Stimulated activated CD8-positive, alpha-beta memory T cell treated with anti-CD3 and anti-CD28 coated beads, Interleukin-15, amount 100 ng/mL, for 1 hour (primary cell): ENCODE measurements around the gene TBC1D3B.
"Not testable (repeated sequence)": the region's sequence is repeated elsewhere in the genome, so short reads cannot be mapped to it uniquely, and the experiment has no call there.

Source experiments
- DNase-seq: peaks from one replicate; pipeline ENCODE4 v3.0.0-alpha.2; 2020; ENCODE audit warnings: low read depth

TBC1D3B gene

DNA sequence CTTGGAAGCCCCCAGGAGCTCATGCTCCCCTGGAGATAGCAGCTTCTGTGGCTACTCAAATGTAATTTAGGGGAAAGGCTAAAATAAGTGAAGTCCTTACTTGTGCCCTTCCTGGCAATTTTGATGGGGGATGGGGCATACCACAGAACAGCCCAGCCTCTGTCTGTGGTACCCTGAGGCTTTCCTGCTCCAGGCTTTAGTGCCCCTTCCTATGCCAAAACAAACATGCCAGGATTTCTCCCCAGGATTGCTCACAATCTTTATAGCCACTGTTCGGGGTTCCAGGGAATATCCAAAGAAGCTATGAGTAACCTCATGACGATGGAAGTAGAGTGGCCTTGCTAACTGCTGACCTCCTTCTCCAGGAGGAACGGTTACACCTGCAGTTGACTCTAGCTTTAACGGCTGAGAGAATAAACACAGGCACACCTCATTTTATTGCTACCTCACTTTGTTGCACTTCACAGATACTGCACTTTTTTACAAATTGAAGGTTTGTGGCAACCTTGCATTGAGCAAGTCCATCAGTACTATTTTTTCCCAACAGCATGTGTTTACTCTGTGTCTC is 47.9 kb downstream of the TBC1D3B start:
- no peak for DNase-seq

- no peak for DNase-seq
Observed at GRCh38 chr17:36127911-36128310, 48.5 kb downstream of the TBC1D3B start.

GRCh38 chr17:36127199-36127893 is 49.1 kb downstream of the TBC1D3B start:
- DNase-seq: no peak

GRCh38 chr17:36124879-36125824 is 51.3 kb downstream of the TBC1D3B start:
- DNase-seq: no peak

- DNase-seq: no peak
Observed at GRCh38 chr17:36123431-36123830, 53.0 kb downstream of the TBC1D3B start.

DNA sequence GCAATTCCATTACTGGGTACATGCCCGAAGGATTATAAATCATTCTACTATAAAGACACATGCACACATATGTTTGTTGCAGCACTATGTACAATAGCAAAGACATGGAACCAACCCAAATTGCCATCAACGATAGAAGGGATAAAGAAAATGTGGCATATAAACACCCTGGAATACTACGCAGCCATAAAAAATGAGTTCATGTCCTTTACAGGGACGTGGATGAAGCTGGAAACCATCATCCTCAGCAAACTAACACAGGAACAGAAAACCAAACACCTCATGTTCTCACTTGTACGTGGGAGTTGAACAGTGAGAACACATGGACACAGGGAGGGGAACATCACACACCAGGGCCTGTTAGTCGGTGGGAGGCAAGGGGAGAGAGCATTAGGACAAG is 55.3 kb downstream of the TBC1D3B start:
- DNase-seq: not testable (repeated sequence)

GRCh38 chr17:36120221-36120620 is 56.2 kb downstream of the TBC1D3B start:
- DNase-seq: no peak

- no peak for DNase-seq
Observed at GRCh38 chr17:36118477-36119353, 57.7 kb downstream of the TBC1D3B start.

DNA sequence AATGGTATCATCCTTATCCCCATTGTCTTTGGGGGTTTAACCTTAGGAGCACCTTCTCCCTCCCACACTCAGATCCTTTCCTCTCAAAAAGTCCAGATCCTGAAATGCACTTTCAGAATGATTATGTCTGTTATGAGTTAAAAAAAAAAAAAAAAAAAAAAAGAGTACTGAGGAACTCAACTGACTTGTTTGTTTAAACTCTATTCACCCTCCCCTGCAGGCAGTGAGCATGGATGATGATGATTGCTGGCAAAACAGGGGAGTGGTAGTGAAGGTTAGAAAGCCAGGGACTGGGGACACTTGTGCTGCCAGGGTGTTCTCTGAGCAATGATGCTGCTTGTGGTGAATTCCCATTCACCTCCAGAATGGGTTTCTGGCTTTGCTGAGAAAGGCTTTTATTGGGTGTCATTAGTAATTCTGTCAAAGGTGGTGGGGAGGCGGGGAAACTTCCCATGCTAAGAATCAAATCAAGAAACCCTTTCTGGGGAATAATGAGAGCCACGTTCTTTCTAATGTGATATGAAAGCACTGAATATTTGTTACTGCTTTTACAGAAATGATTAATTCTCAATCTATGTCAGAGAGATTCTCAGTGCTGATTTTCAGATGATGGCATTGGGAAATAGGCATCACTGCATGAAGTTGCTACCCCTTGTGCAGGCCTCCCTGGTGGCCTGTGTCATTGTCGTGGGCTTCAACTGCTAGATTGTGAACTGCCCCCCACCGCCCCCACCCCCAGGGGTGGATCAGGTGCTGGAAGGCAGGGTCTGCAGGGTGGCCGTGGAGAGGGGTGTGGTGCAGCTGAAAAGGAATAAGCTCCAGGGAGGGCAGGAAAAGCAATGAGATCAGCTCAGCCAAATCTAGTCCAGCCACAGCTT is 58.7 kb downstream of the TBC1D3B start:
- no peak for DNase-seq
